Measurements from ENCODE around the gene ADIPOQ. TPM values are rescaled to one million over a fixed set of nuclear protein-coding genes. Genes with fewer than 3 reads are reported as not detected.

ADIPOQ gene
- total and polyA plus RNA-seq, 2 of the 13 experiments (the other 11 are each of a cell fraction or from before 2014, with no cell fraction given), result not detected

DNA sequence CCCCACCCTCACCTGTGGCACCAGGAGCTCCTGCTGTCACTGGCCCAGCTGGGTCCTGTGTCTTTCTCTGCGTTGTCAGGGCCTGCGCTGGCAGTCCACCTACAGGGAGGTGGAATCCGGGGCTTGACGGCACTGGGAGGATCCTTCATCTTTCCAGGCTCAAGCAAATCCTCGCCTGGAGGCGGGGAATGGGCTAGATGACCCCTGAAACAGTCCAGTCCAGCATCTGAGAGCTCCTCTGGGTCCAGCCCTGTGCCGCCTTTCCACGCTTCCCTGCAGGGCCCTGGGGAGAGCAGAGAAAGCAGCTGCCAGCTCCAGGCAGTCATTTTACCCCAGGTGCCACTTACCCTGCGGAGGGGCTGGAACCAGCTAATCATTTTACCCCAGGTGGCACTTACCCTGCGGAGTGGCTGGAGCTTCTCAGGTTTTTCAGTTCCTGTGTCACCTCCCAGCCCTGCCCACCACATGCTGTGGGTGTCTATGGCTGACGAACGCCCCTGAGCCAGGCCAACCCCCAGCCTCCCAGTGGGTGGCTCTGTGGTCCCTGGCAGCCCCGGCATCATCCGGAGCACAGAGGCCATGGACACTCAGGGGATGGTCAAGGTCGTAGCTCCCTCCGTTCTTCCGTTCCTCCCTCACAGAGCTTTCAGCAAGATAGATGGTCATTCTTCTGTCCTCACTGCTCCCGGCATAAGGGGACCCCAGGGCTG is 17.9 kb upstream of the ADIPOQ start (continued):
- no peak for TF ChIP-seq PAX8 (CRISPR knock-in tag; IDR thresholded peaks at IDR 0.05; ENCODE audit: borderline replicate concordance)
- no peak for TF ChIP-seq ZFP1 (CRISPR knock-in tag; IDR thresholded peaks at IDR 0.05)
- 0 out of 2 replicates have a peak, but pooled peaks have one; percentile 9 for TF ChIP-seq SALL1 (CRISPR knock-in tag; IDR thresholded peaks at IDR 0.05)
- no peak for TF ChIP-seq TCF7L2 (IDR thresholded peaks at IDR 0.05; ENCODE audit: low read depth, low read length)
- TF ChIP-seq, protein P1, sequence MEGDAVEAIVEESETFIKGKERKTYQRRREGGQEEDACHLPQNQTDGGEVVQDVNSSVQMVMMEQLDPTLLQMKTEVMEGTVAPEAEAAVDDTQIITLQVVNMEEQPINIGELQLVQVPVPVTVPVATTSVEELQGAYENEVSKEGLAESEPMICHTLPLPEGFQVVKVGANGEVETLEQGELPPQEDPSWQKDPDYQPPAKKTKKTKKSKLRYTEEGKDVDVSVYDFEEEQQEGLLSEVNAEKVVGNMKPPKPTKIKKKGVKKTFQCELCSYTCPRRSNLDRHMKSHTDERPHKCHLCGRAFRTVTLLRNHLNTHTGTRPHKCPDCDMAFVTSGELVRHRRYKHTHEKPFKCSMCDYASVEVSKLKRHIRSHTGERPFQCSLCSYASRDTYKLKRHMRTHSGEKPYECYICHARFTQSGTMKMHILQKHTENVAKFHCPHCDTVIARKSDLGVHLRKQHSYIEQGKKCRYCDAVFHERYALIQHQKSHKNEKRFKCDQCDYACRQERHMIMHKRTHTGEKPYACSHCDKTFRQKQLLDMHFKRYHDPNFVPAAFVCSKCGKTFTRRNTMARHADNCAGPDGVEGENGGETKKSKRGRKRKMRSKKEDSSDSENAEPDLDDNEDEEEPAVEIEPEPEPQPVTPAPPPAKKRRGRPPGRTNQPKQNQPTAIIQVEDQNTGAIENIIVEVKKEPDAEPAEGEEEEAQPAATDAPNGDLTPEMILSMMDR (CRISPR knock-in tag; IDR thresholded peaks at IDR 0.05), result peak; percentile 45
- peak; percentile 31; the same call in 1 of the 2 replicates for TF ChIP-seq GABPB1 (CRISPR knock-in tag; IDR thresholded peaks at IDR 0.05)
- no peak for TF ChIP-seq MTF1 (CRISPR knock-in tag; IDR thresholded peaks at IDR 0.05)
- TF ChIP-seq ETV5 (CRISPR knock-in tag; IDR thresholded peaks at IDR 0.05; ENCODE audit: borderline replicate concordance), result peak; percentile 49; the same call in 1 of the 2 replicates
- no peak for TF ChIP-seq NR2F6 (IDR thresholded peaks at IDR 0.05)
- 0 out of 2 replicates have a peak, but pooled peaks have one; percentile 42 for TF ChIP-seq NR2F6 (CRISPR knock-in tag; IDR thresholded peaks at IDR 0.05)
- TF ChIP-seq RXRA (CRISPR knock-in tag; IDR thresholded peaks at IDR 0.05), result no peak
- TF ChIP-seq, protein P2, sequence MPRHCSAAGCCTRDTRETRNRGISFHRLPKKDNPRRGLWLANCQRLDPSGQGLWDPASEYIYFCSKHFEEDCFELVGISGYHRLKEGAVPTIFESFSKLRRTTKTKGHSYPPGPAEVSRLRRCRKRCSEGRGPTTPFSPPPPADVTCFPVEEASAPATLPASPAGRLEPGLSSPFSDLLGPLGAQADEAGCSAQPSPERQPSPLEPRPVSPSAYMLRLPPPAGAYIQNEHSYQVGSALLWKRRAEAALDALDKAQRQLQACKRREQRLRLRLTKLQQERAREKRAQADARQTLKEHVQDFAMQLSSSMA (CRISPR knock-in tag; IDR thresholded peaks at IDR 0.05), result no peak
- TF ChIP-seq HIVEP1 (CRISPR knock-in tag; IDR thresholded peaks at IDR 0.05), result 0 out of 2 replicates have a peak, but pooled peaks have one; percentile 25
- no peak for TF ChIP-seq MIER3 (CRISPR knock-in tag; IDR thresholded peaks at IDR 0.05; ENCODE audit: borderline replicate concordance)
- TF ChIP-seq SP4 (CRISPR knock-in tag; IDR thresholded peaks at IDR 0.05), result 0 out of 2 replicates have a peak, but pooled peaks have one; percentile 36
- TF ChIP-seq SMAD9 (CRISPR knock-in tag; IDR thresholded peaks at IDR 0.05), result no peak
